H1 (cell line): ENCODE data around the gene CPXM1. TPM values are rescaled to one million over a fixed set of nuclear protein-coding genes. Genes with fewer than 3 reads are reported as not detected.
A peak's percentile ranks its signal among the peaks of the same experiment; 100 is the strongest.

Source experiments
- KDM4A ChIP-seq: IDR thresholded peaks from one replicate; pipeline ENCODE4 v1.7.1; 2012; ENCODE audit warnings: low read depth, mild to moderate bottlenecking, moderate library complexity, low read length, inconsistent platforms; ENCODE audit not compliant: severe bottlenecking
- polyA plus RNA-seq, 7 experiments: library from polyadenylated mRNA; depleted of rRNA in 3 of 7; stranded (reverse) in 5 of 7; unstranded in 2 of 7; fragments of >200 nt in 5 of 7; fragments of 200-250 nt in 2 of 7; gene quantifications; 1 replicate in 5 of 7; 2 replicates in 1 of 7; 4 replicates in 1 of 7; pipeline versions ENCODE4 v1.2.1 to v1.2.3, GENCODE V29; 2011 to 2013; ENCODE audit warnings: missing spikeins in 2 of 7, mixed read lengths in 2 of 7
- total RNA-seq: library from RNA; stranded (reverse); fragmentation: NEBNext Ultra II Directional; extraction: Animal tissue kit (Norgen Biotek cat#: 25700); gene quantifications from 2 replicates; pipeline ENCODE4 v1.2.1, GENCODE V29; 2021
- TF ChIP-seq, protein P1 (sequence below): IDR thresholded peaks from 2 replicates; pipeline ENCODE4 v1.6.1; 2011; ENCODE audit warnings: low read depth, mild to moderate bottlenecking, low read length; ENCODE audit not compliant: insufficient read depth

The CPXM1 gene
- total and polyA plus RNA-seq, 2 of the 8 experiments (the other 6 are each of a cell fraction or from before 2014, with no cell fraction given): 31.3 to 81.9 TPM

GRCh38 chr20:2820084-2820895 is 19.9 kb upstream of the CPXM1 start (continued):
- TF ChIP-seq, protein P1, sequence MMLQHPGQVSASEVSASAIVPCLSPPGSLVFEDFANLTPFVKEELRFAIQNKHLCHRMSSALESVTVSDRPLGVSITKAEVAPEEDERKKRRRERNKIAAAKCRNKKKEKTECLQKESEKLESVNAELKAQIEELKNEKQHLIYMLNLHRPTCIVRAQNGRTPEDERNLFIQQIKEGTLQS: no peak
- peak; percentile 54 for TF ChIP-seq KDM4A
- TF ChIP-seq, all 59 proteins: peak for 2
